GM12878 (cell line): ENCODE results near the gene NACA2.

ENCODE experiments used
- CBFB ChIP-seq: IDR thresholded peaks from 2 replicates; pipeline ENCODE4 v1.6.1; 2016; ENCODE audit warnings: antibody characterized with exemption, low read depth
- EP300 ChIP-seq, 2 experiments: fragments of 150-350 bp in 1 of 2; IDR thresholded peaks; 2 replicates each; pipeline ENCODE4 v1.6.1; 2011 to 2012; ENCODE audit warnings: low read depth in 2 of 2, low read length in 2 of 2, borderline replicate concordance in 1 of 2, improper control_type of control experiment in 1 of 2, inconsistent platforms in 1 of 2; ENCODE audit not compliant: control insufficient read depth in 1 of 2
- NFYB ChIP-seq: IDR thresholded peaks from 2 replicates; pipeline ENCODE4 v1.6.1; 2011; ENCODE audit warnings: low read depth, mild to moderate bottlenecking, low read length, improper control_type of control experiment, moderate library complexity; ENCODE audit not compliant: insufficient read depth
- TAF1 ChIP-seq: IDR thresholded peaks from 2 replicates; pipeline ENCODE4 v1.6.1; 2011; ENCODE audit warnings: mild to moderate bottlenecking, low read depth, low read length, borderline replicate concordance
- TCF7 ChIP-seq: IDR thresholded peaks from 2 replicates; pipeline ENCODE4 v1.6.1; 2014; ENCODE audit warnings: antibody characterized with exemption, borderline replicate concordance
- TF ChIP-seq, protein P1 (sequence below), 3 experiments: IDR thresholded peaks in 2 of 3; conservative IDR thresholded peaks in 1 of 3; 2 replicates each; pipeline ENCODE4 v1.5.1; 2011; ENCODE audit warnings: low read depth in 3 of 3, low read length in 3 of 3, mild to moderate bottlenecking in 3 of 3, control low read depth in 2 of 3, moderate library complexity in 2 of 3, inconsistent platforms in 1 of 3, mixed read lengths in 1 of 3; ENCODE audit not compliant: control insufficient read depth in 2 of 3, insufficient read depth in 1 of 3; ENCODE audit errors: extremely low read depth in 1 of 3
- TF ChIP-seq, protein P2 (sequence below): fragments of 450-650 bp; IDR thresholded peaks from 2 replicates; pipeline ENCODE4 v1.6.1; 2017; ENCODE audit warnings: antibody characterized with exemption, mild to moderate bottlenecking, moderate library complexity

DNA sequence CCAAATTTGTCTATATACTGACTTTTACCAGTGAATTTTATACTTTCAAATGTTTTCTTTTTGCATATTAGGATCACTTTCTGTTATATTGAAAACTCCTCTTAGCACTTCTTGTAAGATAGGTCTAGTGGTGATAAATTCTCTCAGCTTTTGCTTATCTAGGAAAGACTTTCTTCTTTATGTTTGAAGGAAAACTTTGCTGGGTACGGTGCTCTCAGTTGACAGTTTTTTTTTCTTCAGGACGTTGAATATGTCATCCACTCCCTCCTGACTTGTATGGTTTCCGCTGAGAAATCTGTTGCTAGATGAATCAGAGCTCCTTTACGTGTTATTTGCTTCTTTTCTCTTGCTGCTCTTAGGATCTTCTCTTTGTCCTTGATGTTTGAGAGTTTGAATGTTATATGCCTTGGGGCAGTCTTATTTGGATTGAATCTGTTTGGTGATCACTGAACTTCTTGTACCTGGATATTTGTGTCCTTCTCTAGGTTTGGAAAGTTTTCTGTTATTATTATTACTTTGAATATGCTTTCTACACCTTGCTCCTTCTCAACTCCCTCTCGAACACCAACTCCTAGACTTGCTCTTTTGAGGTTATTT, 44.0 kb upstream of the NACA2 start:
- TF ChIP-seq, protein P1, sequence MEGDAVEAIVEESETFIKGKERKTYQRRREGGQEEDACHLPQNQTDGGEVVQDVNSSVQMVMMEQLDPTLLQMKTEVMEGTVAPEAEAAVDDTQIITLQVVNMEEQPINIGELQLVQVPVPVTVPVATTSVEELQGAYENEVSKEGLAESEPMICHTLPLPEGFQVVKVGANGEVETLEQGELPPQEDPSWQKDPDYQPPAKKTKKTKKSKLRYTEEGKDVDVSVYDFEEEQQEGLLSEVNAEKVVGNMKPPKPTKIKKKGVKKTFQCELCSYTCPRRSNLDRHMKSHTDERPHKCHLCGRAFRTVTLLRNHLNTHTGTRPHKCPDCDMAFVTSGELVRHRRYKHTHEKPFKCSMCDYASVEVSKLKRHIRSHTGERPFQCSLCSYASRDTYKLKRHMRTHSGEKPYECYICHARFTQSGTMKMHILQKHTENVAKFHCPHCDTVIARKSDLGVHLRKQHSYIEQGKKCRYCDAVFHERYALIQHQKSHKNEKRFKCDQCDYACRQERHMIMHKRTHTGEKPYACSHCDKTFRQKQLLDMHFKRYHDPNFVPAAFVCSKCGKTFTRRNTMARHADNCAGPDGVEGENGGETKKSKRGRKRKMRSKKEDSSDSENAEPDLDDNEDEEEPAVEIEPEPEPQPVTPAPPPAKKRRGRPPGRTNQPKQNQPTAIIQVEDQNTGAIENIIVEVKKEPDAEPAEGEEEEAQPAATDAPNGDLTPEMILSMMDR (IDR thresholded peaks at IDR 0.05 in 2 of 3, conservative IDR thresholded peaks at IDR 0.05 in 1 of 3; ENCODE audit: control insufficient read depth in 2 of 3, extremely low read depth in 1 of 3, insufficient read depth in 1 of 3, low read depth in 3 of 3, low read length in 3 of 3) = no peak
- TF ChIP-seq TCF7 (no peak), TAF1 (no peak), EP300 (IDR thresholded peaks at IDR 0.05; ENCODE audit: borderline replicate concordance in 1 of 2, control insufficient read depth in 1 of 2, low read depth in 2 of 2, low read length in 2 of 2) (no peak), CBFB (no peak), NFYB (no peak)
- TF ChIP-seq, protein P2, sequence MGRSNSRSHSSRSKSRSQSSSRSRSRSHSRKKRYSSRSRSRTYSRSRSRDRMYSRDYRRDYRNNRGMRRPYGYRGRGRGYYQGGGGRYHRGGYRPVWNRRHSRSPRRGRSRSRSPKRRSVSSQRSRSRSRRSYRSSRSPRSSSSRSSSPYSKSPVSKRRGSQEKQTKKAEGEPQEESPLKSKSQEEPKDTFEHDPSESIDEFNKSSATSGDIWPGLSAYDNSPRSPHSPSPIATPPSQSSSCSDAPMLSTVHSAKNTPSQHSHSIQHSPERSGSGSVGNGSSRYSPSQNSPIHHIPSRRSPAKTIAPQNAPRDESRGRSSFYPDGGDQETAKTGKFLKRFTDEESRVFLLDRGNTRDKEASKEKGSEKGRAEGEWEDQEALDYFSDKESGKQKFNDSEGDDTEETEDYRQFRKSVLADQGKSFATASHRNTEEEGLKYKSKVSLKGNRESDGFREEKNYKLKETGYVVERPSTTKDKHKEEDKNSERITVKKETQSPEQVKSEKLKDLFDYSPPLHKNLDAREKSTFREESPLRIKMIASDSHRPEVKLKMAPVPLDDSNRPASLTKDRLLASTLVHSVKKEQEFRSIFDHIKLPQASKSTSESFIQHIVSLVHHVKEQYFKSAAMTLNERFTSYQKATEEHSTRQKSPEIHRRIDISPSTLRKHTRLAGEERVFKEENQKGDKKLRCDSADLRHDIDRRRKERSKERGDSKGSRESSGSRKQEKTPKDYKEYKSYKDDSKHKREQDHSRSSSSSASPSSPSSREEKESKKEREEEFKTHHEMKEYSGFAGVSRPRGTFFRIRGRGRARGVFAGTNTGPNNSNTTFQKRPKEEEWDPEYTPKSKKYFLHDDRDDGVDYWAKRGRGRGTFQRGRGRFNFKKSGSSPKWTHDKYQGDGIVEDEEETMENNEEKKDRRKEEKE = no peak
